ENCODE data around the gene EFCC1.

Gene EFCC1

DNA sequence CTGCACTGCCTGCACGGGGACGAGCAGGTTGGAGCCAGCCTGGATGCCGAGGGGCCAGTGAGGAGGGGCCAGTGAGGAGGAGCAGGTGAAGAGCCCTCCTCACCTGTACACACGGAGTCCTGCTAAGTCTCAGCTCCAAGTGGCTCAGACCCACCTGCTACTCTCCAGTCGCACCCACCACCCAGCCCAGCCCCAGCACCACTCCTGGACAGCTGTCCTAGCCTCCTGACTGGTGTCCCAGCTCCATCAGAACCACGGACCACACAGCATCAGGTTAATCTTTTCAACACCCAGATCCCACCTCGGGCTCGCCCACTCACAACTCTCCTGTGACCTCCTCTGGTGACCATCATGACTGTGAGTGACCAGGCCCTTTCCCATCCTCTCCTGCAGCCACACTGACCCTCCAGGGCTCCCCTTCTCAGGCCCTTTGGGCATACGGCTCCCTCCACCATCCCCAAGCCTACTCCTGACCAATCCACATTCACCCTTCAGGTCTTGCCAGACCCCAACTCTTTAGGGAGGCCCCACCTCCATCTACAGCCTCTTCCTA, 13.8 kb downstream of the EFCC1 start:
- DNase-seq (ENCODE audit: low read depth) = no peak

DNA sequence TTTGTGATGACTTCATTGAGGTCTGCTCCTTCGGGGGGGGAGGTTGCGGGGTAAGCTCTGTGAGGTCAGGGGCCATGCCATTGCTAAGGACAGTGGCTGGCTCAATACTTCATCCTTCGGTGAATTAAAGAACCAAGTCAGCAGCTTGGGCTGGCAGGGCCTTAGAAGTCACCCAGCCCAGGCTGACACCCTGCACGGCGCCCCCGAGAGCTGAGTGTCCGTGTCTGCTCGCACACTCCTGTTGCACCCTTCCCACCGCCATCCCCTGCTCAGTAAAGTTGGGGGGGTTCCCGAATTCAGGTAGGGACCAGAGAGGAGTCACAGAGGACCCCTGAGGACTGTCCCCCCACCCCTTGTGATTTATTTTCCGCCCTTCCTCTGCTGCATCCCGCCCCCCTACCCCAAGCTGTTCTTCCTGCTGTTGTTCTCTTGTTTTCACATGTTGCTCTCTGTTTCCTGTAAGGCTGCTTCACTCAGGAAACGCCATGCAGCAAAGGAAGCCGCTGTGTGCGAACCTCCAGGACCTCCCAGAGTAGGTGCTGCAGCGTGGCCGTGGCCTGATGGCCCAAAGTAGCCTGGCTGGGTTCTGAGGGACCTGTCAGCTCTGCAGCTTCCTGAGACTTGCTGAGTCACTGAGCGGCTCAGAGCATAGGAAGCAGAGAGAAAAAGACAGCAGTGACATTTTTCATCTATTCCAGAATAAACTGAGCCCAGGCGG, 14.4 kb downstream of the EFCC1 start:
- no peak for DNase-seq (ENCODE audit: low read depth)

DNA sequence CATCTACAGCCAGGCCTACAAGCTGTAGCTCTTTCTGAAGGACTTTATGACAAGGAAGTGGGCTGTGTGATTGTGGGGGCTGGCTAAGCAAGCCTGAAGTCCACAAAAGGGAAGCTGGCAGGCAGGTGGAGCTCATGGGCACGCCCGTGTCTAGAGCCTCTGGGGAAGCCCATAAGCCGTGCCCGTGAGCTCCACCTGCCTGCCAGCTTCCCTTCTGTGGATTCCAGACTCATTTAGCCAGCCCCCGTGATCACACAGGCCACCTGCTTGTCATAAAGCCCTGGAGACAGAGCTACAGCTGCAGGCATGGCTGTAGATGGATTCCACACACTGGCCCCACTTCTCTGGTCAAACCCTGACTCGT, 15.2 kb downstream of the EFCC1 start:
- DNase-seq (ENCODE audit: low read depth) = no peak

DNA sequence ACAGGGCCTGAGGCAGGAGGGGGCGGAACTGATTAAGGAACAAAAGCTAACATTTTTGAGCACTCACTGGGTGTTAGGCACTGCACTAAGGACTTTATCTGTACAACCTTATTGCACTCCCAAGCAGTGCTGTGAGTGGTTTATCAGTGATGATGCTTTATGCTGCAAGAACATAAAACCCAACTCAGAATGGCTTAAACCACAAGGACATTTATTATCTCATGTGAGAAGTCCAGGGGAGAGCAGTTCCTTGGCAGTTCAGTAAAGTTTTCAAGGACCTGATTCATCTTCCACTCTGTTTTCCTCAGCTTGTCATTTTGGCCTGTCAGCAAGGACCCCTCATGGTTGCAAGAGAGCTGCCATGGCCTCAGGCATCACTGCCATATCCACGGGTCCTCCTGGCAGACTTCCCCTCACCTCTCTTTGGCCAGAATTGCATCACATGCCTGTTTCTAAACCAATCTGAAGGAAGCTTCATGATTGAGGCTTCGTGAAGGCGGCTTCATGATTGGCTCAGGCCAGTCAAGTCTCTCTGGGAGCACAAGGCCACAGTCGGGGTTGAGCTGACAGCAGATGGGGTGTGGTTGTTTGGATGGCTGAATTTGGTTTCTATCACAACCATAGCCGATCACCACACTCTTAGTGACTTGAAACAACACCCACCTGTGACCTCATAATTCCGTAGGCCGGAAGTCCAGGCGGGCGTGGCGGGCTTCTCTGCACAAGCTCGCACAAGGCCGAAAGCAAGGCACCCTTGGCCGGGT, 15.8 kb downstream of the EFCC1 start:
- no peak for DNase-seq (ENCODE audit: low read depth)

DNA sequence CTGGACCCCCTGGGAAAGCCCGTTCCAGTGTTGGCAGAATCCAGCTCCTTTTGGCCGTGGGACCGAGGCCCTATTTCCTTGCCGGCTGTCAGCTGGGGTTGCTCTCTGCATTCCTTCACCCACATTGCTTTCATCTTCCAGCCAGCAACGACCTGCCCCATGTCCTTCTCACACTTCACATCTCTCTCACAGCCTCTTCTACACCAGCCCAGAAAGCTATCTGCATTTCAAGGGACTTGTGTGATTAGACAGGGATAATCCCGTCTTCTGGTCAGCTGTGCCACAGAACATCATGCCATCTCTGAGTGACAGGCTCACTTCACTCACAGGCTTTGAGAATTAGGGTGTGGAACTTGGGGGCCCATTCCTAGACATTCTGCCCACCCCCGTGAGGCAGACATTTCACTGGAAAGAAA, 16.4 kb downstream of the EFCC1 start:
- no peak for DNase-seq (ENCODE audit: low read depth)

DNA sequence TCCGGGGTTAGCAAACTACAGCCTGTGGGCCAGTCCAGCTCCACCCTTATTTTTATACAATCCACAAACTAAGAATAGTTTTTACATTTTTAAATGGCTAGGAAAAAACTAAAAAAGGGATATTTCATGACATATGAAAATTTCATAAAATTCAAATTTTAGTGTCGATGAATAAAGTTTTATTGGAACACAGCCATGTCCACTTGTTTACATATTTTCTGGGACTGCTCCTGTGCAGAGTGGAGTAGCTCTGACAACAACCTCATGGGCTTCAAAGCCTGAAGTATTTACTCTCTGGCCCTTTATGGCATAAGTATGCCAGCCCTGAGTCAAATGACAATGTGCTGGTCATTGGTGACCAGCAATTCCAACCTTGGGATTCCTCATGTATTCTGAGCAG, 17.2 kb downstream of the EFCC1 start:
- DNase-seq (ENCODE audit: low read depth) = no peak

DNA sequence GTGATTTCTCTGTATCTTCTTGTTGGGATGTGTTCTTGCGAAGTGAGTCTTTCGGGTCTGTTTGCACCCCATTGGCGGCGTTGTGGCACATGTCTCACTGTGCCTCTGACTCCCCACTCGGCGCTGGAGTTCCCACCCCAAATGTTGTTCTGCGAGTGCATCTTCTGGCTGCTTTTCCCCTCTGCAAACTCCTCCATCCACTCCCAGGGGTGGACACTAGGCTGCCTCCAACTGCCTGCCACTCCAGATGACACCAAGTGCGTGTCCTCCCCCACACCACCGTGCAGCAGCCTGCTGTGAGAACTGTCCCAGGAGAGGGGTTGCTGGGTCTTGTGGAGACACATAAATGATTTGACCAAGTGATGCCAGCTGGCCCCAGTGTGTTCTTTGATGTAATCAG, 17.6 kb downstream of the EFCC1 start:
- DNase-seq (ENCODE audit: low read depth) = no peak

DNA sequence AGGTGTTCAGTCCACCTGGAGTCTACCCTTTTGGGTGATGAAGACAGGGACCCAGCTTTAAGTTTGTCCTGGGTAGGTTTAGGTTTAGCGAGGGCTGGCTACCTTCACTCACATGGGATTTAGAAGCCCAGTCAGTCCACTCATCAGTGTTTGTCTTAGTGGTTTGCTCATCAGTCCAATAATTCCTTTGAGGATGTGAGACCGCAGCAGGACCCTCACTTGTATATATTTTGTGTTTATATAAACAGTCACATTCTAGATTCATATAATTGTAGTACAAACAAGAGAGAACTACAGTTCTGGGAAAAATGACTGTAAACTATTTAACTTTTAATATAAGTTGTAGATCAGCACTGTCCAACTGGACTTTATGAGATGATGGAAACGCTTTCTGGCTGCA, 18.2 kb downstream of the EFCC1 start:
- DNase-seq (ENCODE audit: low read depth) = no peak

DNA sequence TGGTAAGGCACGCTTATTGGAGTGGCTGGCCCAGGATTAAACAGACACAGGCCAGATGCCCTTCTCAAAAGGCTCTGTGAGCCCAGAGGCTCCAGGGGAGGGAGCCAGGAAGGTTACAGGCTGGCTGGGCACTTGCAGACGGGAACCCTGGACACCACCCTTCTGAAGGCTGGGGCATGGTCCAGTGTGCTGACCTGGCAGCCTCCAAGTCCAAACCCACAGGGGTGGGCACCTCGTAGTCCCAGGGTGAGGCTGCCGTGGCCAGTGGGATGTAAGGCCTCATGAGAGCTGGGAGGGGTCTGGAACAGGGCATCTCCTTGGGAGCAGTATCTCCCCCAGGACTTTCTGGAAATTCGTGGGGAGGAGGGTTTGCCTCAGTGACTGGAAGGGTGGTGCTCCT, 19.6 kb downstream of the EFCC1 start:
- no peak for DNase-seq (ENCODE audit: low read depth)

DNA sequence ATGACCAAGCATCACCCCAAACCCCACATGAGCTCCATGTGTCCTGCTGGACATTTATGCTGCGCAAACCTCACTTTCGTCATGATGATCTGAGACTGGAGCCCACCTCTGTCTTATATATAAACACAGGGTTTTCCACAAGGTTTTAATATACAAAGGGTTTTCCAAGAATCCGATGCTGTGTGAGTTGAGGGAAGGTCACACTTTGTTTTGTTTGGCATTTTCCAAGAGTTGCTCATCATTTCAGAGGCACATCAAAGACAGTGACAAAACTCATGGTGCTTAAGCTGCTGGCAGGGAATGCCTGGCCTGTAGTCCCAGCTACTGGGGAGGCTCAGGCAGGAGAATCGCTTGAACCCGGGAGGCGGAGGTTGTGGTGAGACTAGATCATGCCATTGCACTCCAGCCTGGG, 20.0 kb downstream of the EFCC1 start:
- DNase-seq (ENCODE audit: low read depth) = no peak

DNA sequence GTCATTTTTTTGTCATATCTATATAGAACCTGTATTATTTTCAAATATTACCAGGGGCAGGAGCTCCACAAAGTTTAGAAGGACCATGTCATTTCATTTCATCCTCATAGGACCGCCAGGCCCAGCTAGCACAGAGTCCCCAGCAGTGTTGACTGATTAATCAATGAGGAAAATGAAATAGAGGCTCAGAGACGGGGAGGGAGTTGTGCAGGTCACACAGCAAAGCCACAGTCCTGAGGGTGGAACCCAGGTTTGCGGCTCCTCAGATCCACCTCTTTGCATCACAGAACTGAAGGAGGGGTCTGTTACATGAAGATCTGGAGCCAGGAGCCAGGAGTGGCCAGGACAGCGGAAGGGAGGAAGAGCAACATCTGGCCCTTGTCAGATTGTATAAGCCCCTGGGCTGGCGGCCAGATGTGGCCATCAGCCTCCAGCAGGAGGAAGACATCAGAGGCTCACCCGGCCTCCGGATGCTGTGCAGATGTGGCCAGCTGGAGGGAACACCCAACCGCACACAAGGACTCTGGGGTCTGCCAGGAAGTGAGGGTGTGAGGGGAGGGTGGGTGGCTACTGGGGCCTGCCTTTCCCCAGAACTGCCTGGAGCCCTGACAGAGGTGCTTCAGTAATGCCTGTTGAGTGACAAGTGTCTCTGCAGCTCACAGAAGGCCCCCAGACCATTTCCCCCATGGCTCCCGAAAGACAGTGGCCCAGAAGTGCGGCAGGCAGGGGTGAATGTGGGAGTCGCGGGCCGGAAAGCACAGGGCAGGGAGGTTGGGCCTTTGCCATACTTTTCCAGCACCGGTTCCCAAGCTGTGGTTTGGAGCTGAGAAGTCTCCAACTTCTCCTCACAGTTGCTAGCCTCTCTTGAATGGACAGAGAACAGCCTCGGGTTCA, 21.3 kb downstream of the EFCC1 start:
- no peak for DNase-seq (ENCODE audit: low read depth)

DNA sequence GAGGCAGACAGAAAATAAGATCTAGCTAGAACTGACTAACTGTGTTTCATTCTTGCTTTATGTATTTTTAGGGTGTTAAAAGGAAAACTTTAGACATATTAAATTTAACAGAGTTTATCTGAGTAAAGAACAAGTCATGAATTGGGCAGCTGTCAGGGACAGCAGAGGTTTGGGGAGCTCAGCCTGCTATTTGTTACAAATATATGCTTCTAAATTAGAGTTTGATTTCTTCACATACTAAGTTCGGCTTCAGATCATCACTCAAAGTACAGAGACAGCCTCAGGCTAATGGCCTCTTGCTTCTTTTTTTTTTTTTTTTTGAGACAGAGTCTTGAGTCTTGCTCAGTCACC, 21.9 kb downstream of the EFCC1 start:
- no peak for DNase-seq (ENCODE audit: low read depth)

DNA sequence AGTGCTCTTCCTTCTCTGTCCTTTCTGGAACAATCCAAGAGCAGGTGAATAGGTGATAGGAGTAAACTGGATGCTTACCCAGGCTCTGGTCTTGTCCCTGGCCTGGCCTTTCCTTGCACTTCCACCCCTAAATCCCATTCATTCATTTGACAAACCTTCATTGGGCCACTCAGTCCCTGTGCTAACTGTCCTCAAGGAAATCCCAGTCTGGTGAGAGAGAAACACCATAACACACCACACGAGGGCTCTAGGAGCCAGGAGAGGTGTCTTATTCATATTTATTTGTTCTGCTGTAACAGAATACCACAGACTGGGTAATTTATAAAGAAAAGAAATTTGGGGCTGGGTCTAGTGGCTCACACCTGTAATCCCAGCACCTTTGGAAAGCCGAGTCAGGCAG, 22.8 kb downstream of the EFCC1 start:
- DNase-seq (ENCODE audit: low read depth) = no peak

DNA sequence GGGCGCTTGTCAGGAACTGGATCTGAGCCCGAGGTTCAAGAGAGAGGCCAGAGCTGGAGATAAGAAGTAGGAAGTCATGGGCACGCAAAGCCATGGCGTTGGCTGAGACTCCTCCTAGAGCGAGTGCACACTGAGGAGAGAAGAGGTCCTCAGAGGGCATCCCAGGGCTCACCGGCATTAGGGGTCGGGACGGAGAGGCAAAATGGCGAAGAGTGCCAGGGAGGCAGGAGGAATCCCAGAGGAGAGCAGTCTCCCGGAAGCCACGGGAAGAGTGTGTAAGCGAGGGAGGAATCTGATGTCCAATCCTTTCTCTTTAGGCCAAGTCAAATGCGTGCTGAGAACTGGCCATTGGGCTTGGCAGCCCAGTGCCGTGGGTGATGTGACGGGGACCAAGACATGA, 24.0 kb downstream of the EFCC1 start:
- no peak for DNase-seq (ENCODE audit: low read depth)

DNA sequence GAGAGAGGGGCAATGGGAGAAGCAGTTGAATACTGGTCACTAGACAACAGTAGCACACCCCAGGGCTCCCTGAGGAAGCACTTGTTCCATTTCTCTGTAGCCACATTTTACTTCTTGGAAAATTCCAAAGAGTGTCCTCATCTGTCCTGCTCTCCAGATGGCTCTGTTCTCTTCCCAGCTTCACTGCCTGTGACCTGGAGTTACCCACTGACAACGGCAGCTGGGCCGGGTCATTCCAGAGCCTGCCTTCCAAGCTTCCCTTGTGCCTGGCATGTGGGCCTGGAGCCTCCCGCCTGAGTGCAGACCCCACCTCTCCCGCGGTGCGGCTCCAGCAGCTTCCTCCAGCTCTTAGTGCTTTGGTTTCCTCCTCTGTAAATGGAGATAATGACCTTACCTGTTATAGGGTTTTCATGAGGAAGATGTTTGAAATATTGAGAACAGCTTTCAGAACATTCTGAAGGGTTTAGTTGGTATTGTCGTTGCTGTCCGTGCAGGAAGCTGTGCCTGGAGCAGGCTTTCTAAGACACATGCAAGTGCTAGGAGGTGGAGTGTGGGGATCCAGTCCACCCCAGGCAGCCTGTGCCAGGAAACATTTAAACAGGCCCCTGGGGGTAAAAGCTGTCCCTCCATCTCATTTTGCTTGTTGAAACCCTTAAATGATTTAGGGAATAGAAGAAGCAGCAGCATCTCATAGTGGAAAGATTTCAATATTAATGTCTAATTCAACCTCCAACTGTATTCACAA, 24.8 kb downstream of the EFCC1 start:
- DNase-seq (ENCODE audit: low read depth) = no peak

DNA sequence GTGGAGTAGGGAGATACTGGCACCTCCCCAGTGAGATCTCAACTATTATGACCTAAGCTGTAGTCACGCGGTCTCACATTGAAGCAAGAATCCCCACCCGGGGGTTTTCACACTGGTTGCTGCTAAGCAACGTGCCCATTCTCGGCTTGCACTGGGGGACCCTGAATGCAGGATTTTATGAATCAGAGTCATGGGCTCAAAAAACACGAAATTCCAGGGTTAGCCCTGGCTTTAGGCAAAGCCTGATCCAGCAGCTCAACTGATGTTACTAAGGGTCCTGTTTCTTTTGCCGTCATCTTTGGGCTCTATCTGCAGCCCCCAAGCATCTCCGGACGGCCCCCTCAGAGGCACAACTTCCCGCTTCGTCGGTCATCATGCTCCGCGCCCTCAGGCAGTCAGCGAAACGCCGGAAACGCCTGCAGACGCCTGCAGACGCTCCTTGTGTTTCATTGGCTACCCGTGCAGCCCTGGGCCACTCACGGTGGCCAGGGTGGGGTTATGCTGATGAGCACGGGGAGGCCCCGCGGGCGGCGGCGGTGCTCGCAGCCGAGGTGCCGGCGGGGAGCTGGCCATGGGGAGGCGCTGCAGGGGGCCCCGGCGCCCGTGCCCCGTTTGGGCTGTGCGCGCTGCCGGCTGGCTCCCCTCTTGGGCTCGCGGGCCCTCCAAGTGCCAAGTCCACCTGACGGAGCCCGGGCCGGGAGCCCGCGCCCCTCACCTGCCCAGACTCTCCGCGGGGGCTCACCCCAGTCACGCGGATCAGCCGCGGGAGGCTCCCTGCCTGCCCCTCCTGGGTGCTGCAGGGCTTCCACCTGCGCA, 25.8 kb downstream of the EFCC1 start:
- peak; percentile 57 for DNase-seq (ENCODE audit: low read depth)

DNA sequence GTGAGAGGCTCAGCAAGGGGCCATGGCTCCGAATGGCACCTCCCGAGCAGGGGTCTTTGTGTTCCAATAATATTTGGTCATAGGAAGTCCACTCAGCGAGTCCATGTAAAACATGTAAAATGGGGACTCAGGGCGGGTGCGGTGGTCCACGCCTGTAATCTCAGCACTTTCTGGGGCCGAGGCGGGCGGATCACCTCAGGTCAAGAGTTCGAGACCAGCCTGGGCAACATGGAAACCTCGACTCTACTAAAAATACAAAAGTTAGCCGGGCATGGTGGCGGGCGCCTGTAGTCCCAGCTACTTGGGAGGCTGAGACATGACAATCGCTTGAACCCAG, 26.4 kb downstream of the EFCC1 start:
- no peak for DNase-seq (ENCODE audit: low read depth)

DNA sequence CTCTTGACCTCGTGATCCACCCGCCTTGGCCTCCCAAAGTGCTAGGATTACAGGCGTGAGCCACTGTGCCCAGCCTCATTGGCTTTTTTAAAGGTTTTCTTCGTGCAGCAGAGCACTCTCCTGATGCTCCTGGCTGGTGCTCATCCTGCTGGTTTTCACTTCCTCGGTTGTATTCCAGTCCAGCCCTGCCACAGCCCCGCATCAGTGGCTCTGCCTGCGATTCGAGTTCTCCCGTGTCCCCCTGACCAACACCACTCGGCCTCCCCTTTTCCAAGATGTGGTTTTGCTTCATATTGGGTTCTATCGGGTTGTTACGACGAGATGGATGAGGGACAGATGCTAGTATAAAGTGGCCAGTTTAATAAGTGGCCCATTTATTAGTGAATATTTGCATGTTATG, 27.8 kb downstream of the EFCC1 start:
- no peak for DNase-seq (ENCODE audit: low read depth)

DNA sequence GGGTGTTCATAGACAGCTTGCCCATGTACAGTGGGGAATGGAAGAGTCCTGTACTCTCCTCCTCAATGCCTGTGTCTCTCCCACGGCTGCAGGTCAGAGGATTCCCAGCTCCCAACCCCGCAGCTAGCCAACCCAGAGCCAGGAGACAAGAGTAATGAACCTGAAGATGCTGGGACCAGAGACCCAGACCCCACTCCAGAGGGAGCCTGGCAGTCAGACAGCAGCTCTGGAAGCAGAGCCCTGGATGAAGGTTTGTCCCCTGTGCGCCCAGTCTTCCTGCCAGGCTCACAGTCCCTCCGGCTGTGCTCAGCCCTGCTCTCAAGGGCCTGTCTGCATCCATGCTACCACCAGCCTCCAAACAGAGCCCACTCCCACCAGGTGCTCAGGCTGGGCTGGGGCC, 29.5 kb downstream of the EFCC1 start:
- no peak for DNase-seq (ENCODE audit: low read depth)

DNA sequence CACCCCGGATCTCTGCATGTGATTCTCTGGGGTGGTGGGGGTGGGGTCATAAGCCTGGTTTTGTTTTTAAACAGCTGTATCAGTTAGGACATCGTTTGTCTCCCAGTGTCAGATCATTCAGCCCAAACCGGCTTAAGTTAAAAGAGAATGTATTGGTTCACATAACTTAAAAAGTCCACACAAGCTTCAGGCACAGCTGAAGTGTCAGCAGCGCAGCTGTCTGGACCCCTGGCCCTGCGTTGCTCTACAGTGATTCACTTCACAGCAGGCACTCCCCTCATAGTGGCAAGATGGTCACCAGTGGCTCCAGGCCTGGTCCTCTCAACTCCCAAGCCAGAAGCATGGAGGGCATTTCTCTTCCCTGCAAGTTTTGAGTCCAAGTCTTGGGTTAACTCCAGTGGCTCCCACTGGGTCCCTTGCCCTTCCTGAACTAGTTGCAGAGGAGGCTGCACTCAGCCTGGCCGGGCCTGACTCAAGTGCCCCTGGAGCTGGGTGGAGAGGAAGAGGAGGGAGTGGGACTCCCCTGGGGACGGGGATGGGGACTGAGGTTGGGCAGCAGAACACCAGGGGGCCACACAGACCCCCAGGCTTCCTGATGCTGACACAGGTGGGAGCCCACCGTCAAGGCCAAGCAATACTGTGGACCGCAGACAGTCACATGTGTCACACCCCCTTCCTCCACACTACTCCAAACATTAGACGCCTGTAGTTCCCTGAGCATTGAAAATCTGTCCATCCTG, 30.5 kb downstream of the EFCC1 start:
- no peak for DNase-seq (ENCODE audit: low read depth)

DNA sequence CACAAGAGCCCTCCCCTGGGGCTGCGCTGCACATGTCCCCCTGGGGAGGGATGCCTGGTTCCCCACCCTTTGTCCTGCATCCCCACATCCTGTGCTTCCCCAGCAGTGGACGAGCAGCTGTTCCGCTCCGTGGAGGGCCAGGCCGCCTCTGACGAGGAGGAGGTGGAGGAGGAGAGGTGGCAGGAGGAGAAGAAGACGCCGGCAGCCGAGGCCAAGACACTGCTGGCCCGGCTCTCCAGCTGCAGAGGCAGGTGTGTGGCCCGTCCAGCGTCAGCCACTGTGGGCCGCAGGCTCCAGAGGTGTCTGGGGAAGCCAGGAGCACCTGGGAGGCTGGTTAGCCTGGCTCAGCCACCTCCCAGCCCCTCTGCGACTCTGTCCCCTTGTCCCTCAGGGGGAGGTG, 31.6 kb downstream of the EFCC1 start:
- DNase-seq (ENCODE audit: low read depth) = no peak

Measured in fibroblast of the conjunctiva (primary cell).